GM12874 (cell line): ENCODE measurements around the gene ACAD11.

Experiments
- CTCF ChIP-seq: IDR thresholded peaks from 2 replicates; pipeline ENCODE4 v1.5.1; 2011; ENCODE audit warnings: low read depth, mild to moderate bottlenecking, control low read depth, low read length, moderate library complexity; ENCODE audit not compliant: insufficient read depth

The ACAD11 gene

GRCh38 chr3:132659365-132660051 lies at the start of gene ACAD11:
ACAD11 (minus strand) TSS chr3:132659809; CDS start chr3:132659751, 58 bp downstream.
- TF ChIP-seq CTCF, result peak; percentile 72

- TF ChIP-seq CTCF, result no peak
Observed at GRCh38 chr3:132703733-132704132, 44.1 kb upstream of the ACAD11 start.

GRCh38 chr3:132695422-132695821 lies 35.8 kb upstream of the ACAD11 start:
- no peak for TF ChIP-seq CTCF

- TF ChIP-seq CTCF, result no peak
Observed at GRCh38 chr3:132694991-132695390, 35.4 kb upstream of the ACAD11 start.

- TF ChIP-seq CTCF, result no peak
Observed at GRCh38 chr3:132690040-132690439, 30.4 kb upstream of the ACAD11 start.

- TF ChIP-seq CTCF, result no peak
Observed at GRCh38 chr3:132682201-132682600, 22.6 kb upstream of the ACAD11 start.

GRCh38 chr3:132681421-132681820 lies 21.8 kb upstream of the ACAD11 start:
- TF ChIP-seq CTCF, result no peak

- no peak for TF ChIP-seq CTCF
Observed at GRCh38 chr3:132679911-132680310, 20.3 kb upstream of the ACAD11 start.
